Fibroblast of lung (primary cell): ENCODE results near the gene PDE1A.

ENCODE experiments used
- CTCF ChIP-seq, 2 donors: IDR thresholded peaks in 1 of 2; conservative IDR thresholded peaks in 1 of 2; 1 replicate in 1 of 2; 2 replicates in 1 of 2; pipeline ENCODE4 v1.5.1; 2011 to 2012; ENCODE audit warnings: low read length in 2 of 2, control low read depth in 1 of 2, inconsistent platforms in 1 of 2, low read depth in 1 of 2, mild to moderate bottlenecking in 1 of 2
- EZH2 ChIP-seq: IDR thresholded peaks from 2 replicates; pipeline ENCODE4 v1.5.1; 2012; ENCODE audit warnings: low read length, control low read depth, mild to moderate bottlenecking; ENCODE audit errors: missing control alignments

GRCh38 chr2:182473635-182474034, 46.8 kb upstream of the PDE1A start:
- TF ChIP-seq CTCF (conservative IDR thresholded peaks at IDR 0.05 in 1 of 2, IDR thresholded peaks at IDR 0.05 in 1 of 2; ENCODE audit: low read depth in 1 of 2, low read length in 2 of 2) (no peak), EZH2 (no peak)
